HG02870 (cell line): ENCODE results near the gene WRAP53.
A peak's percentile ranks its signal among the peaks of the same experiment; 100 is the strongest.
"Not testable (repeated sequence)": the region's sequence is repeated elsewhere in the genome, so short reads cannot be mapped to it uniquely, and the experiment has no call there.

ENCODE experiments used
- ATAC-seq: cut with Tn5 transposase; IDR thresholded peaks from one replicate; pipeline ENCODE4 v1.9.1; 2021; ENCODE audit warnings: mild to moderate bottlenecking, moderate library complexity; ENCODE audit not compliant: unreplicated experiment

The WRAP53 gene

GRCh38 chr17:7687908-7688807 is at the start of gene WRAP53:
Gene WRAP53, plus strand, starts transcription at chr17:7688477. Its CDS starts 172 bp downstream, at chr17:7688649.
- peak; percentile 56 for ATAC-seq

GRCh38 chr17:7640783-7641182 is 47.5 kb upstream of the WRAP53 start:
- ATAC-seq, result no peak

- ATAC-seq, result not testable (repeated sequence)
These were observed 46.6 kb upstream of the WRAP53 start for GRCh38 chr17:7641635-7642034.

- ATAC-seq, result no peak
These were observed 43.5 kb upstream of the WRAP53 start for GRCh38 chr17:7644775-7645174.

GRCh38 chr17:7646457-7646856 is 41.8 kb upstream of the WRAP53 start:
- no peak for ATAC-seq

- ATAC-seq, result no peak
These were observed 41.3 kb upstream of the WRAP53 start for GRCh38 chr17:7647018-7647417.

- no peak for ATAC-seq
These were observed 37.7 kb upstream of the WRAP53 start, which contains the start of gene ATP1B2 for GRCh38 chr17:7650509-7651096. Gene ATP1B2, plus strand, starts transcription at chr17:7650926. Its CDS starts 593 bp downstream, at chr17:7651519.

- ATAC-seq, result no peak
These were observed 37.1 kb upstream of the WRAP53 start for GRCh38 chr17:7651097-7651664.

GRCh38 chr17:7651665-7652387 is 36.5 kb upstream of the WRAP53 start:
- no peak for ATAC-seq

GRCh38 chr17:7652388-7653356 is 35.6 kb upstream of the WRAP53 start:
- ATAC-seq, result no peak

- ATAC-seq, result no peak
These were observed 33.3 kb upstream of the WRAP53 start for GRCh38 chr17:7654832-7655540.

GRCh38 chr17:7655541-7655840 is 32.8 kb upstream of the WRAP53 start:
- ATAC-seq, result no peak

GRCh38 chr17:7656958-7657609 is 31.2 kb upstream of the WRAP53 start:
- no peak for ATAC-seq

- ATAC-seq, result no peak
These were observed 20.4 kb upstream of the WRAP53 start for GRCh38 chr17:7667656-7668406.

- ATAC-seq, result no peak
These were observed 19.8 kb upstream of the WRAP53 start for GRCh38 chr17:7668482-7668881.

GRCh38 chr17:7673239-7673638 is 15.0 kb upstream of the WRAP53 start:
- ATAC-seq, result no peak

GRCh38 chr17:7674934-7675333 is 13.3 kb upstream of the WRAP53 start:
- ATAC-seq, result no peak

- ATAC-seq, result no peak
These were observed 11.7 kb upstream of the WRAP53 start for GRCh38 chr17:7676533-7676932.
